K562 (cell line): Measurements from ENCODE around the gene ACAP3. TPM values are rescaled to one million over a fixed set of nuclear protein-coding genes. Genes with fewer than 3 reads are reported as not detected.

Experiments
- ARID3A ChIP-seq: IDR thresholded peaks from 2 replicates; pipeline ENCODE4 v1.6.1; 2012; ENCODE audit warnings: low read depth, low read length, improper control_type of control experiment, borderline replicate concordance
- TRIM25 ChIP-seq: fragments of 450-650 bp; IDR thresholded peaks from 2 replicates; pipeline ENCODE4 v1.7.0; 2016; ENCODE audit warnings: borderline replicate concordance
- ZNF133 ChIP-seq: fragments of 250-450 bp; sonication (Bioruptor Pico); IDR thresholded peaks from 2 replicates; pipeline ENCODE4 v1.4.0; 2020; ENCODE audit warnings: mild to moderate bottlenecking
- ZNF407 ChIP-seq: fragments of 450-650 bp; IDR thresholded peaks from 2 replicates; pipeline ENCODE4 v1.6.1; 2016; ENCODE audit warnings: low read depth
- ZNF431 ChIP-seq: sonication (generic); formaldehyde crosslinking; IDR thresholded peaks from 2 replicates; pipeline ENCODE4 v1.8.0; 2022; ENCODE audit warnings: mild to moderate bottlenecking, missing genetic modification reagents
- ZNF512 ChIP-seq: IDR thresholded peaks from 2 replicates; pipeline ENCODE4 v1.6.1; 2016; ENCODE audit warnings: missing genetic modification characterization, missing compliant biosample characterization
- ZNF586 ChIP-seq: fragments of 450-650 bp; formaldehyde crosslinking; conservative IDR thresholded peaks from 2 replicates; pipeline ENCODE4 v1.4.0; 2020; ENCODE audit warnings: mild to moderate bottlenecking, moderate library complexity
- polyA plus RNA-seq, 8 experiments: library from polyadenylated mRNA; depleted of rRNA in 4 of 8; stranded (reverse) in 5 of 8; unstranded in 3 of 8; fragments of >200 nt; fragmentation: Nextera tagmentation in 2 of 8; fragmentation: Illumina TruSeq in 1 of 8; extraction: Ambion mirVana in 2 of 8; extraction: Trizol in 1 of 8; gene quantifications; 2 replicates each; pipeline versions ENCODE4 v1.2.1 to v1.2.3, GENCODE V29; 2011 to 2014; ENCODE audit warnings: inconsistent platforms in 1 of 8, missing spikeins in 1 of 8
- total RNA-seq, 7 experiments: library from RNA; depleted of rRNA in 6 of 7; stranded (reverse); fragments of >200 nt in 6 of 7; fragmentation: Illumina TruSeq in 2 of 7; extraction: Trizol in 2 of 7; gene quantifications; 2 replicates each; pipeline versions ENCODE4 v1.2.1 to v1.2.3, GENCODE V29; 2011 to 2021; ENCODE audit warnings: low replicate concordance in 1 of 7

The ACAP3 gene
- total and polyA plus RNA-seq, 9 of the 15 experiments (the other 6 are each of a cell fraction or from before 2014, with no cell fraction given) = 0.01 to 49.0 (median 12.0) TPM

GRCh38 chr1:1291548-1292441 is 15.9 kb downstream of the ACAP3 start (continued):
- no peak for TF ChIP-seq ZNF407
- TF ChIP-seq ZNF431 (CRISPR knock-in tag) = peak; percentile 45; the same call in 1 of the 2 replicates
- no peak for TF ChIP-seq ZNF133 (CRISPR knock-in tag)
- TF ChIP-seq ZNF586 (CRISPR knock-in tag) = no peak
- 0 out of 2 replicates have a peak, but pooled peaks have one; percentile 29 for TF ChIP-seq TRIM25
- TF ChIP-seq ZNF512 (tag) = no peak
- TF ChIP-seq ARID3A = no peak
